Brain pericyte (primary cell): ENCODE results near the gene ELOVL6.
"Not testable (repeated sequence)": the region's sequence is repeated elsewhere in the genome, so short reads cannot be mapped to it uniquely, and the experiment has no call there.

Experiments used
- DNase-seq: peaks from one replicate; pipeline ENCODE4 v3.0.0-alpha.2; 2012; ENCODE audit warnings: low read depth, low spot score

ELOVL6 gene

GRCh38 chr4:110128029-110128428, 70.4 kb downstream of the ELOVL6 start:
- DNase-seq = no peak

GRCh38 chr4:110124711-110125110, 73.7 kb downstream of the ELOVL6 start:
- DNase-seq = no peak

GRCh38 chr4:110122201-110122600, 76.2 kb downstream of the ELOVL6 start:
- DNase-seq = no peak

GRCh38 chr4:110120506-110120905, 77.9 kb downstream of the ELOVL6 start:
- DNase-seq = no peak

- no peak for DNase-seq
Measured at GRCh38 chr4:110119880-110120279, 78.5 kb downstream of the ELOVL6 start.

- DNase-seq = no peak
Measured at GRCh38 chr4:110119337-110119736, 79.1 kb downstream of the ELOVL6 start.

- no peak for DNase-seq
Measured at GRCh38 chr4:110112056-110112455, 86.4 kb downstream of the ELOVL6 start.

GRCh38 chr4:110109455-110109854, 89.0 kb downstream of the ELOVL6 start:
- DNase-seq = no peak

- no peak for DNase-seq
Measured at GRCh38 chr4:110108960-110109359, 89.5 kb downstream of the ELOVL6 start.

GRCh38 chr4:110108422-110108821, 90.0 kb downstream of the ELOVL6 start:
- DNase-seq = no peak

GRCh38 chr4:110107866-110108265, 90.5 kb downstream of the ELOVL6 start:
- no peak for DNase-seq

GRCh38 chr4:110106931-110107296, 91.5 kb downstream of the ELOVL6 start:
- no peak for DNase-seq

- no peak for DNase-seq
Measured at GRCh38 chr4:110104661-110105060, 93.8 kb downstream of the ELOVL6 start.

GRCh38 chr4:110099638-110100037, 98.8 kb downstream of the ELOVL6 start:
- DNase-seq = no peak

GRCh38 chr4:110096405-110096804, 102.0 kb downstream of the ELOVL6 start:
- no peak for DNase-seq

- no peak for DNase-seq
Measured at GRCh38 chr4:110092646-110093045, 105.8 kb downstream of the ELOVL6 start.

- no peak for DNase-seq
Measured at GRCh38 chr4:110091434-110092140, 106.8 kb downstream of the ELOVL6 start.

- no peak for DNase-seq
Measured at GRCh38 chr4:110088670-110089069, 109.7 kb downstream of the ELOVL6 start.

- no peak for DNase-seq
Measured at GRCh38 chr4:110087070-110087708, 111.2 kb downstream of the ELOVL6 start.

GRCh38 chr4:110085131-110085530, 113.3 kb downstream of the ELOVL6 start:
- DNase-seq = no peak

GRCh38 chr4:110084154-110084553, 114.3 kb downstream of the ELOVL6 start:
- DNase-seq = no peak

- DNase-seq = not testable (repeated sequence)
Measured at GRCh38 chr4:110078148-110078547, 120.3 kb downstream of the ELOVL6 start.

- not testable (repeated sequence) for DNase-seq
Measured at GRCh38 chr4:110076828-110077227, 121.6 kb downstream of the ELOVL6 start.
